ENCODE results near the gene ATP5F1D. TPM values are rescaled to one million over a fixed set of nuclear protein-coding genes. Genes with fewer than 3 reads are reported as not detected.

Gene ATP5F1D
- total and polyA plus RNA-seq, 2 of the 13 experiments (the other 11 are each of a cell fraction or from before 2014, with no cell fraction given), result 39.4 to 78.7 TPM

- no peak; the same call in 1 of the 2 replicates for TF ChIP-seq SP5 (CRISPR knock-in tag; IDR thresholded peaks at IDR 0.05; ENCODE audit: borderline replicate concordance, low read depth)
- TF ChIP-seq ZNF747 (CRISPR knock-in tag; IDR thresholded peaks at IDR 0.05; ENCODE audit: borderline replicate concordance), result no peak
- TF ChIP-seq ZNF772 (CRISPR knock-in tag; IDR thresholded peaks at IDR 0.05), result peak; percentile 69; the same call in 1 of the 2 replicates
- peak; percentile 61; the same call in 1 of the 2 replicates for TF ChIP-seq MNT (IDR thresholded peaks at IDR 0.05)
- no peak for TF ChIP-seq ZNF10 (CRISPR knock-in tag; IDR thresholded peaks at IDR 0.05; ENCODE audit: borderline replicate concordance, low read depth)
- no peak for TF ChIP-seq ARID3A (IDR thresholded peaks at IDR 0.05; ENCODE audit: low read depth, low read length)
- TF ChIP-seq ZNF224 (CRISPR knock-in tag; IDR thresholded peaks at IDR 0.05), result no peak
- TF ChIP-seq ZNF350 (CRISPR knock-in tag; IDR thresholded peaks at IDR 0.05; ENCODE audit: borderline replicate concordance, low read depth), result 0 out of 2 replicates have a peak, but pooled peaks have one; percentile 39
- no peak for TF ChIP-seq MLX (CRISPR knock-in tag; IDR thresholded peaks at IDR 0.05)
- TF ChIP-seq TRIM22 (IDR thresholded peaks at IDR 0.05), result no peak
- TF ChIP-seq CSRNP1 (CRISPR knock-in tag; IDR thresholded peaks at IDR 0.05), result no peak
- TF ChIP-seq NFKB2 (CRISPR knock-in tag; IDR thresholded peaks at IDR 0.05; ENCODE audit: borderline replicate concordance), result peak; percentile 6; the same call in 1 of the 2 replicates
- TF ChIP-seq CHCHD3 (CRISPR knock-in tag; IDR thresholded peaks at IDR 0.05), result 0 out of 2 replicates have a peak, but pooled peaks have one; percentile 34
- TF ChIP-seq PPARG (CRISPR knock-in tag; conservative IDR thresholded peaks at IDR 0.05), result no peak
- no peak for TF ChIP-seq NFE2L2 (IDR thresholded peaks at IDR 0.05; ENCODE audit: low read length)
- TF ChIP-seq JARID2 (CRISPR knock-in tag; IDR thresholded peaks at IDR 0.05; ENCODE audit: insufficient replicate concordance), result no peak
- no peak for TF ChIP-seq PAXIP1 (CRISPR knock-in tag; conservative IDR thresholded peaks at IDR 0.05)
- no peak for TF ChIP-seq TMF1 (CRISPR knock-in tag; IDR thresholded peaks at IDR 0.05; ENCODE audit: low read depth)
Observed at GRCh38 chr19:1269478-1270212, 28.1 kb downstream of the ATP5F1D start (continued).

Measured in HepG2 (cell line).